ENCODE data around the gene PRKG1.

The PRKG1 gene

DNA sequence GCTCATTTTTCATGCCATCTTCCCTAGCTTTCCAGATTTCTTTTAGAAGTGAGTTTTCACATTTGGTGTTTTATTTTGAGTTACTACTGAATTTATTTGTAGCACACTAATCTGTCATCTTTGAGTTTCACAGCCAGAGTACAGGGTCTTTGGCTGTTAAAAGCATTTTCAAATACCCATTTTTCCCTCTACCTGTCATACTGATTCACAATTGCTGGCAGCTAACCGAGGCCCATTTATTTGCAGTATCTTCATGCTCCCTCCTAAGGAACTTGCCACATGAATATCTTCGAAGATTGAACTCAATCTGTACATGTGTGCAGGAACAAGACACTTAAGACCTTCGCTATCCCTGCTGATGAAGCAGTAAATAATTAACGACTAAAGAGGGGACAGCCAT is 1194.9 kb downstream of the PRKG1 start:
- DNase-seq (ENCODE audit: low read depth) = no peak

GRCh38 chr10:52276163-52276562 is 1201.9 kb downstream of the PRKG1 start:
- no peak for DNase-seq (ENCODE audit: low read depth)

- DNase-seq (ENCODE audit: low read depth) = no peak
Observed at GRCh38 chr10:52276986-52277385, 1202.7 kb downstream of the PRKG1 start.

- DNase-seq (ENCODE audit: low read depth) = no peak
Observed at GRCh38 chr10:52279546-52279945, 1205.3 kb downstream of the PRKG1 start.

DNA sequence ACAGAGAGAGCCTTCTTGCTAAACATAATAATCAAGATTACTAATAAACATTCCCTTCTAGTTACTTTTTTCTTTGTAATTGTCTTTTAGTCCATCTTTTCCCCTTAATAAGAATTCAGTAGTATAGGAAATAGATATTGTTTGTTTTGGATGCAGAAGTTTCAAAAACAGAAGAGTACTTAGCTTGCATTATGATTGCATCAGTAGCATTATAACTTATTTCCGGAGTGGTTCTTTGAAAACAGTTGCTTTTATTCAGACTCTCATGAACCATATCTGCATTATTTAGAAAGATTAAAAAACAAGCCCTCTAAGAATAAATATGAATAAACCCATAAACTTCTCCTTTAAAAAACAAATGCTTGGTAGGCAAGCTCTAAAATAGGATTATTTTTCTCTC is 1205.8 kb downstream of the PRKG1 start:
- DNase-seq (ENCODE audit: low read depth) = no peak

DNA sequence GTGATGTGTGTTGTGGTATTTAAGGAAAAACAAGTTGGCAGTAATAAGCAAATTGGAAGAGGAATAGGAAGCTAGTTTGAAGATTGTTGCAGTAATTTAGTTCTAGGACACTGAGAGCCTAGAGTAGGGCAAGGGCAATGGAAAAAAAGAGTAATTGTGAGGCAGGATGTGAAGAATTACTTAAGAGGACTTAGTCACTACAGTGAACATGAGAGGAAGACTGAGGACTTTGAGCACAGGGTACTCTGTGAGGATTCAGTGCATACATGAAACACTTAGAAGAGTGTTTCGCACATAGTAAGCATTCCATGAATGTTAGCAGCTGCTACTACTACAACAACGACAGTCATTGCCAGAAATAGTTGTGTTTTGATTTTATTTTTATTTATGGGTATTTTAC is 1208.9 kb downstream of the PRKG1 start:
- no peak for DNase-seq (ENCODE audit: low read depth)

DNA sequence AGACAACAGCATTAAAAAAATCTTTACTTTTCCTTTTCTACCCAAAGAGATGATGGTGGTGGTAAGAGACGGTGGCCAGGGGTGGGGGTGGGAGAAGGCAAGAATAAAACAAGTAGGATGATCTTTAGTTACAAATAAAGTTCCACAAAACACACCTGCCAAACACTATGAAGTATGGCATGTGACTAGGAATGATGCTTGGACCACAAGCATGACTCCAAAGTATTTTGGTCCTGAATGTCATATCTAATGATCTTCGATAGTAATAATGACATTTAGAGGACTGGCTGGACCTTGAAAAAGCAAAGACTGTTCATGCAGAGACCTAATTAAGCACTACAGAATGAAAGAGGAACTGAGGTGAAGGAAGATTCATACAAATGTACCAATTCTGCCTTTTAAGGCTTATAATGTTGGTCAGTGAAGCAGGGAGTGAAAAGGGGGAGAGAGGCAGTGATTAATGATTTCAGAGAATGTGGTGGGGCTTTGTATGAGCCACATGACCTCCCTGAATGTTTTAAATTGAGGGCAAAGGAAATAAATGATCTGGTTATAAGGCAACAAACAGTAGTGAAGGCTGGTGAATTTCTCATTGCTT is 1210.2 kb downstream of the PRKG1 start:
- DNase-seq (ENCODE audit: low read depth) = no peak

- DNase-seq (ENCODE audit: low read depth) = no peak
Observed at GRCh38 chr10:52287866-52288265, 1213.6 kb downstream of the PRKG1 start.

DNA sequence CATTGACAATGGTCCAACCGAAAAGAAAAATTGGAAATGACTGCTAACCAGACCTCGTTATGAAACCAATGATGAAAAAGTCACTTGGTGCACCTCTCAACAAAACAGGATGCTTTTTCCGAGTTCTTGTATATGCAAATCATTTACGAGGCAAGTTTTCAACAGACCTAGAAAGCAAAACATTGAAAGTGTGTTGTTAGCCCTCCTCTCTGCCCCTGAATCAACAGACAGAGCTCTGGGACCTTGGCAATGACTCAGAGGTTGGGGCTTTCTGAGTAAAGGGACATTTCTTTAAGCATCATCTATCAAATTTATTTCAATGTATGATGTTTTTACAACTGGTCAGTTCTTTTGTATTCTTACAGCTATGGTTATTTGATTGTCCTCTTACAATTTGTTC is 1223.5 kb downstream of the PRKG1 start:
- DNase-seq (ENCODE audit: low read depth) = no peak

DNA sequence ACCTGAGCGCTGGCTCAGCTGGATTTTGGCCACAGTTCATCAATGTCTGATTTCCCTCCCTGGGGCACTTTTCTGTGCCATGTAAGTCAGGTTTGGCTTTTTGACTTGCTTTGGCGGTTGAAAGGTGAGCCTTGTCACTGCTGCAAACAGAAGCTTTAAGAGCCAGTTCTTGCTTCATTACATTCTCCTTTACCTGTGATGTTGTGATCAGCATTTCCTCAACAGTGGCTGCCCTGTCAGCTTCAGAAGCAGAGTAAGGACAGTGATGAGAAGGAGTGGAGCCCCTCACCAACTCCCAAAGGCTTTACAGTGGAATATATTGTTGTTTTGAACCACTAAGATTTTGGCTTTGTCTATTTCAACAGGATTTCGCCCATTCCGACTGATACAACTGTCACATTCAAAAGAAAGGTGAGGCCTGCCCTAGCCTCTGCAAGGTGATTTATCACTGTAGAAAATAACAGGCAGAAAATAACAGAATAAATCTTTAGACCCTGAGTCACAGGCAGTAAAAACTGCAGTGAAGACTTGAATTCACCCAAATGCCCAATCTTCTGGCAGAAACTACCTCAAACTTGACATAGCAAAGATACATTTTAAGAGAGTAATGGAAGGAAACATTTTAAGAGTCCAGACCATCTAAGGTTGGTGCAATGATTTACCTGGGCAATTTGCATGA is 1226.5 kb downstream of the PRKG1 start:
- DNase-seq (ENCODE audit: low read depth) = no peak

DNA sequence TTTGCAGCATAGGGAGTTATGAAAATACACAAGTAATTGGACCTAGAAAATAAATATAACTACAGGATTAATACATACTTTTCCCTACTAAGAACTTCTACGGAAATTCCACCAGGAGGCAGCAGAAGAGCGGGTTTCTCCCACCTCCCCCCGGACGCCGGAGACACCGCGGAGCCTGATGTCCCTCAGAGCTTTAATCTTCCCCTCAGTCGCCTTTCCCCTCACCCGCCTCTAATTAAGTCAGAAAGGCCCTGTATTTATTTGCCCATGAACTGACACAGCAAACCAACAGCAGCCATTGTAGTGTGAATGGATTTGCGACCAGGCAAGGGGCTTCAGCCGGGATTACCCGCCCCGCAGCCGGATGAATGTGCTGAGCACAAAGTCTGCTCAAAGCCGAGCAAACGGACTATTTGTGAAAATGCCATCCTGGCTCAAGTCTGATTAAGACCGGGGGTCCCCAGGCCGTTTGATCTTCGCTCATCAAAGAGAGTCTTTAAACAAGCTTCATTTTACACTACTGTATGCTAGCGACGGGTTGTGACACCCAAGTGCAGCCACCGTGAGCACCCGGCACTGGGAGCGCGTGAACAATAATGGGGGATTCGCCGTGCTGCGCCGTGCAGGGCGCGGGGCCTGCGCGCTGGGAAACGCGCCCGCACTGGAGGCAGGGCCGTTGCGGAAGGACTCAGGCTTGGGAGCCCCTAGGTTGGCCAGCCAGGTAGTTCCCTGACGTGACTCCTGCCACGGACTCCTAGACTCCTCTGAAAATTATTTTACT is 1234.2 kb downstream of the PRKG1 start:
- no peak for DNase-seq (ENCODE audit: low read depth)

- DNase-seq (ENCODE audit: low read depth) = no peak
Observed at GRCh38 chr10:52312942-52313255, 1238.6 kb downstream of the PRKG1 start.

GRCh38 chr10:52313256-52313932 is 1239.1 kb downstream of the PRKG1 start:
- no peak for DNase-seq (ENCODE audit: low read depth)

- DNase-seq (ENCODE audit: low read depth) = no peak
Observed at GRCh38 chr10:52313933-52314821, 1239.9 kb downstream of the PRKG1 start, which contains the start of gene DKK1. Gene DKK1, plus strand, starts transcription at chr10:52314281. Its CDS starts 154 bp downstream, at chr10:52314435.

- no peak for DNase-seq (ENCODE audit: low read depth)
Observed at GRCh38 chr10:52314822-52315552, 1240.7 kb downstream of the PRKG1 start.

GRCh38 chr10:52316001-52316400 is 1241.7 kb downstream of the PRKG1 start:
- no peak for DNase-seq (ENCODE audit: low read depth)

DNA sequence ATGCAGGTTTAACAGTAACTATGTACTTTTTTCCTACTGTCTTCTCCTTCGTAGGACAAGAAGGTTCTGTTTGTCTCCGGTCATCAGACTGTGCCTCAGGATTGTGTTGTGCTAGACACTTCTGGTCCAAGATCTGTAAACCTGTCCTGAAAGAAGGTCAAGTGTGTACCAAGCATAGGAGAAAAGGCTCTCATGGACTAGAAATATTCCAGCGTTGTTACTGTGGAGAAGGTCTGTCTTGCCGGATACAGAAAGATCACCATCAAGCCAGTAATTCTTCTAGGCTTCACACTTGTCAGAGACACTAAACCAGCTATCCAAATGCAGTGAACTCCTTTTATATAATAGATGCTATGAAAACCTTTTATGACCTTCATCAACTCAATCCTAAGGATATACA is 1242.2 kb downstream of the PRKG1 start:
- DNase-seq (ENCODE audit: low read depth) = no peak

- DNase-seq (ENCODE audit: low read depth) = no peak
Observed at GRCh38 chr10:52318136-52318701, 1243.9 kb downstream of the PRKG1 start.

DNA sequence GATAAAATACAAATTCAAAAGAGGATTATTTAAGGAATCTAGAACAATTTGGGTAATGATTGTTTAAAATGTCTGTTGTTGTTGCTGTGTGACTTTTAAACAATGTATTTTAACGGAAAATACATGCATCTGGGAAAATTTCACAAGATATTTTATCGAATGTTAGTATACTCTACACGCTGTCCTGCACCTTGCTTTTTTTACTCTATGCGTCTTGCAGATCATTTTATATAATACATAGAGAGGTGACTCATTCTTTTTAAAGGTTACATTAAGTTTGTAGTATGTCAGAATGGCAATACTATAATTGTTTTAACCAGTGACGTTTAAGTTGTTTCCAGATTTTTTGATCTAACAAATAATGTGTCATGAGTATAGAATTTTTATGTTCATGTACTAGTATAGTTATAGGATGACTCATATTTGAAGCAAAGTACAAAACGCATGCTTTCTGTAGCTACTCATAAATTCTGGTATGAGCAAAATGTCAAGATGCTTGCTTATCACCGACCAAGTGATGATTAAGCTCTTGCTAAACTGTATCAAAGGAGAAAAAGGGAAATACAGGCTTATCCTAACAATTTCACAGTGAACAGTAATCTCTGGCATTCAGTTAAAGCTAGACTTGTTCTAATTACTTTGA is 1244.7 kb downstream of the PRKG1 start:
- no peak for DNase-seq (ENCODE audit: low read depth)

GRCh38 chr10:52319926-52320325 is 1245.6 kb downstream of the PRKG1 start:
- no peak for DNase-seq (ENCODE audit: low read depth)
